NCI-H82 (cell line): ENCODE data around the gene BRD3OS.

Source experiments
- DNase-seq: peaks from one replicate; lab custom pipeline; 2025; lab: John Stamatoyannopoulos, UW

BRD3OS gene, protein sequence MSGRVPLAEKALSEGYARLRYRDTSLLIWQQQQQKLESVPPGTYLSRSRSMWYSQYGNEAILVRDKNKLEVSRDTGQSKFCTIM

DNA sequence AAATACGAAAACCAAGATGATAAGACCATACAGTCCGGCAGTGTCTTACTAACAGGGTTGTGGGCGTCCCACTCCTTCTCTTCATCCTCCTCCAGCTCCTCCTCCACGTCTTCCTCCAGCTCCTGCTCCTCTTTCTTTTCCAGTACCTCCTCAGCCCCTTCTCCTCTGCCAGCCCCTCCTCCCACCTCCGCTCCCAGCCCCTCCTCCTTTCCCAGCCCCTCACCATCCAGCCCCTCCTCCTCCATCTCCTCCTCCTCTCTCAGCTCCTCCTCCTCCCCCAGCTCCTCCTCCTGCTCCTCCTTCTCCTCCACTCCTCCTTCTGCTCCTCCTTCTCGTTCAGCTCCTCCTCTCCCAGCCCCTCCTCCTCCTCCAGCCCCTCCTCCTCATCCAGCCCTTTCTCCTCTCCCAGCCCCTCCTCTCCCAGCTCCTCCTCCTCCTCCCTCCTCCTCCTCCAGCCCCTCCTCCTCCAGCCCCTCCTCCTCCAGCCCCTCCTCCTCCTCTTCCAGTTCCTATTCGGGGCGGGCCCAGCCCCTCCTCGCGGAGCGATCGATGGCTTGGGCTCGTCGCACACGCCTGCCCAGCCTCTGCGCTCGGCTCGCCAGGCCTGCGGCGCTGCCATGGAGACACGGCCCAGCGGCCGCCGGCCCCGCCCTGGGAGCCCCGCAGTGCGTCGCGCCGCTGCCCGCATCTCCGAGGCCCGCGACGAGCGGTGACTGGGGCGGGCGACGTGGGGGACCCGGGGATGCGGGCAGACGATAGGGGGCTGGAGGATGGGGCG lies at the start of gene BRD3OS:
Gene BRD3OS (plus strand): TSS at position 654 of the 778 bp plus-strand sequence. CDS start 1,267 bp downstream, outside the sequence.
- DNase-seq, result peak; percentile 100

DNA sequence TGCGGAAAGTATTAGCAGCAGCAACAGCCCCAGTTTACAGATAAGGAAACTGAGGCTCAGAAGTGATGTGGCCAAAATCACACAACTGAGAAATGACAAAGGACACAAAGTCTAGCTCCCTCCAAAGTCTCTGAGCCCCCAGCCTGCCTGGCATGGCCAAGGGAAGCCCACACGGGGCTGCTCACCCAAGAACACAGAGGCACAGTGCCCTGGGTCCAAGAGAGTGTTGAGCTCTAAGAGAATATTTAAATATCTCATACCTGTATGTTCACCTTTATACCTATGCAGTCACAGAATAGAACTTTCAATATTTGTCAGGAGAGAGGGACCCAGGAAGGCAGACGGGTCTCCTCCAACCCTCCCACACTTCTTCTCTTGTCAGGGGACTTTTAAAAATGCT lies 49.8 kb upstream of the BRD3OS start:
- DNase-seq, result no peak

DNA sequence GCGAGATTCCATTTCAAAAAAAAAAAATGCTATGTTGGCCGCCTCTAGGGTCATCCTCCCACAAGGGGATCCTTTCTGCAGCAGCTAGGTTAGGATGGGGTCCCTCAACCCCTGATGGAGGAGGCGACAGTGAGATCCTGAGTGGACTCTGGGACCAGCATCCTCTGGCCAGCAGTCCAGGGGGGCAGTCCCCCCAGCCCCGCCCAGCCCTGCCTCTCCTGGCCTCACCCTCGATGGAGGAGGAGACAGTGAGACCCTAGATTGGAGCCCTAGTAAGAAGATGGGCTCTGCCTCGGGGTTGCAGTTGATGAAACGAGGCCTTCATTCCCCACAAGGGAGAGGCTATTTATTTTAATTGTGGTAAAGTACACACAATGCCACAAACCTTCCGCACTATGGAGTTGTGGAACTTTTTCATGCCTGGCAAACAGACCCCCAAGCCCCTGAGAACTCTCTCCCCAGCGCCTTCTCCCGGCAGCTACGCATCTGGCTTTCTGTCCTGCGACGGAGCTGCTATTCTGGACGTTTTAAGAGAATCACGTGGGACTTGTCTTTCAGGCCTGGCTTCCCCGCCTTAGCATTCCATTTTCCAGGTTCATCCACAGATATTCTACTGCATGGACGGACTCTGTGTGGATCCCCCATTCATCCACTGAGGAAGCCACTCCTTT lies 49.0 kb upstream of the BRD3OS start:
- no peak for DNase-seq

DNA sequence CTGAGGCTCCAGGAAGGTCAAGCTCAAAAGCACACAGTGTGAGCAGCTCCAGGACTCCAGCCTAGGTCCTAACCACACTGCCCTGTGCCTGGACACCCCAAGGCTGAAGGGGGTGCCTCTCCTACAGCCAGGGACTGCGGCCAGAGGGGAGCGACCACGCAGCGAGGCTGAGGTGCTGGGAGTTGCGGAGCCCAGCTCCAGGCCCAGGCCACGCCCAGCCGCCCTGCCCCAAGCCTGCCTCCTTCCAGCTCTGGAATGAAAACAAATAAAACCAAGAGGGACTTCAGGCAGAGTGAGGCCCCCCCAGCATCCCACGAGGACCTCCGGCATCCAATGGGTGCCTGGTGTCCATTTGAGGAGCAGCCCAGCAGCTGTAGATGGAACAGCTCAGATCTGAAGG lies 48.4 kb upstream of the BRD3OS start:
- DNase-seq, result no peak

DNA sequence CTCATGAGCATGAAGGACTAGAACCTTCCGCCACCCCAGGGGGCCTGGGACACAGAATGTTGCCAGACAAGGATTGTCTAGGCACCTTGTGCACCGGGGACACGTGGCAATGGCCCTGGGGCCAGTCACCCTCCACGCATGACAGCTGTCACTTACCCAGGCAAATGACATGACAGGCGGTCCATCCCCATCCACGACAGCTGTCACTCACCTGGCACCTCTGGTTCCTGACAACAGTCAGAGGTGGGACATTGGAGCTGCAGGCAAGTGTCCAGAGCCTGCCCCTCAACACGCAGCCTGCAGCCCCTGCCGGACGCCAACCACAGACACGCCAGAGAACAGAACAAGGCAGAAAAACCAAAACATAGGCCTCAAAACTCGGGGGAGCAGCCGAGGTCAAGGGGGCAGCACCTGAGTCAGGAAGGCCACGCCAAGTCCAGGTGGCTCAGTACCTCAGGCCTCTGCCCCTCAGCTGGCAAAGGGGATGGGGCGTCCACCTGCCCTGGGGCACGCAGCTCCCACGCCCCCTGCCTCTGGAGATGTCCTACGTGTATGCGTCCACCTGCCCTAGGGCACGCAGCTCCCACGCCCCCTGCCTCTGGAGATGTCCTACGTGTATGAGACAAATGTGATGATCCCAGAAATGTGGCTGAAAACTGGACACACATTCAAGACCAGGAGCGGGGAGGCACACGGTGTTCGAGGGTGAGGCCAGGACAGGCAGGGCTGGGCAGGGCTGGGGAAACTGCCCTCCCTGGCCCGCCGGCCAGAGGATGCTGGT lies 47.7 kb upstream of the BRD3OS start:
- DNase-seq, result no peak

DNA sequence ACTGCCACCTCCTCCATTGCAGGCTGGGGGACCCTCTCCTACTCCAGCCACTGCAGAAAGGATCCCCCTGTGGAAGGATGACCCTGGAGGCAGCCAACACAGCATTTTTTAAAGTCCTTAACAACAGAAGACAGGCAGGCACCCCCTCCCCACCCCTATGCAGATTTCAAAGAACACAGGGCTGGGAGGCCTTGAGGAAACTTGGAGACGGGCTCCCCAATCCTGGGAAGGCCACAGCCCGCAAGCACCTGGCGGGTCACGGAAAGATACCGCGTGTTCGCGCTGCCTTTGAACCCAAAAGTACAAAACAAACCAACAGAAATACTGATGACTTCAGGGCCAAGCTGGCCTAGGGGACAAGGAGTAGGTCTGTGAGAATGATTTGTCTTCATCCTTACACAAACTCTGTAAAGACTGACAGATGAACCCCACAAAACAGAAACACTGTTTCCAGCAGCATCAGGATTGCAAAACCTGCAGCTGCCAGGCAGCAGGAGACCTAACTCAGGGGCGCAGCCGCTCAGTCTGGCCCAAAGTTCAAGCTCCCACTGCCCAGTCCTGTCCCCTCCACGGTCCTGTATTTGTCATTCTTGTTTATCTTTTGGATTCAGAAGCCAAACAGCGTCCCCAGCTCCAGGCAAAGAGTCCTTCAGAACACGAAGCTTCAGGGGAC lies 46.9 kb upstream of the BRD3OS start:
- DNase-seq, result no peak

DNA sequence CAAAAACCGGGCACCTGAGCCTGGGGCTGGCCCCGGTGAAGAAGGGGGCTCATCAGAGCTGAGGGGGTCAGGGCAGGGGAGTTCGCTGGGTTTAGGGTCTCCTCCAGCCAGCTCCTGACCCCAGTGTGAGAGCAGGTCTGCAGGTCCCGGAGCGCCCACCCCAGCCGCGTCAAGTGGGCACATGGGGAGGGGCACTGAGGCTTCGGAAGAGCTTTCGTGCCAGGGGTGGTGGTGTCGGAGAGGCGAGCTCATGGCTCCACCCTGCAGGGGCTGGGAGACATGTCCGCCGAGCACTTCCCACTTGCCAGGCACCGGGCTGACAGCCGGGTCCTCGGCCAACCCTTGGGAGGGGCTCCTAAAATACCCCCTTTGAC lies 46.4 kb upstream of the BRD3OS start:
- DNase-seq, result no peak

DNA sequence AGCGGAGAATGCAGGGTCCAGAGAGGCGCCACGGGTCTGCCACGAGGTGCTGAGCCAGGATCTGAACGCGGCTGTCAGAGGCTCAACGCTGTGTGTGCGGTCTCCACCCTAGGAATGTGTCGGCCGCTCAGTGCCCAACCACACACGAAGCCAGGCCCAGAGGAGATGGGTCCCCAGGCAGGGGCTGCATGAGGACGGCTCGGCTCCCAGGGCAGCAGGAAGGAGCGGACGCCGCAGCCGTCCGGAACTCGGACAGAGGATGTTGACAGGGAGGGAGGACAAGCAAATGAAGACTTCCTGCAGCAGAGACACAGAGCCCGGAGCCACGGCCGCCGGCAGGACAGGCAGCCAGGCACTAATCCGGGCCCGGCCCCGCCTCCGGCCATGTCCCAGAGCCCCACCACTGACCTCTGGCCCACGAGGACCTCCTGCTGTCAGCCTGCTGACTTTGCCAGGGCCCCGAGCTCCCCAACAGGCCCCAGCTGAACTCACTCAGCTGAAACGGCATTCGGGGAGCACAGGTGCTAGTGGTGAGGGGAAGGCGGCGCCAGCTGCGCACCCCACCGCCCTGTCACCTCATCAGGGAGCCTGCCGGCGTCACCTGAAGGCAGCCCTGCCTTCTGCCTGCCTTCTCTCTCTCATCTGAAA lies 45.9 kb upstream of the BRD3OS start:
- no peak for DNase-seq

DNA sequence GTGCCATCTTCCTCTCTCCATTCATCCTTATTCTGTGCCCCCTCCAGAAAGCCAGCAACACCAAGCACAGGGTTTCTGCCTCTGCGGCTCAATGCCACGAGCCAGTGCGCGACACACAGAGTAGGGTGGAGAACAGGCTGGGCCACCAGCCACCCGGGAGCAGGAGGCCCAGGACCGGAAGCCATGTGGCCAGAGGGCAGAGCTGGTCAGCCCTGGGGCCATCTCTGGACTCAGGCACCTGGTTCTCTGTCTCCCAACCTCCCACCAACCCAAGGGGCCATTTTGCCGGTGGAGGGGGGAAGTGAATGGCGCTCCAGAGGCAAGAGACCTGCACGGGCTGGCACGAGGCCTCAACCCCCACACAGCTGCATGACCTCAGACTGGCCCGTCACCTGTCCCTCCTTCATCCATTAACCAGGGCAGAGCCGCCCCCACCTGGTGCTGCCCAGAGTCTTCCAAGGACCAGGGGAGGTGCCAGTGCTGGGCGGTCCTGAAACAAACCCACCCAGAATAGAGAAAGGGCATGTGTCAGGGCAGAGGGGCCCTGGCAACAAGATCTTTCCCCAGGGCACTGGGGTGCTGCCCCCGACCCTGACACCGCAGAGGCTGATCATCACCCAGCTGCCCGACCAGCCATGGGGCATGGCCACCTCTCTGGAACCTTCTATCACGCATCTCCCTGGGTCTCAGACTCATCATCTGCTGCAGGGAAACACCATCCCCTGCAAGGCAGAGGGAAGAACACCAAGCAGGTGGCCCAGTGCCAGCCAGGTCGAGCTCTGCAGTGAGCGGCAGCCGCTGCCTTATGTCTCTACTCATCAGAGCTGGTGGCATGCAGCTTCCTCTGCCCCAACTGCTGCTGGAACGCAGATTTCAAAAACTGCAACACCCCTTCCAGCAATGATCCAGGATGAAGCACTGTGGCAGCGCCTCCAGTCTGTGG lies 45.1 kb upstream of the BRD3OS start:
- DNase-seq, result no peak

DNA sequence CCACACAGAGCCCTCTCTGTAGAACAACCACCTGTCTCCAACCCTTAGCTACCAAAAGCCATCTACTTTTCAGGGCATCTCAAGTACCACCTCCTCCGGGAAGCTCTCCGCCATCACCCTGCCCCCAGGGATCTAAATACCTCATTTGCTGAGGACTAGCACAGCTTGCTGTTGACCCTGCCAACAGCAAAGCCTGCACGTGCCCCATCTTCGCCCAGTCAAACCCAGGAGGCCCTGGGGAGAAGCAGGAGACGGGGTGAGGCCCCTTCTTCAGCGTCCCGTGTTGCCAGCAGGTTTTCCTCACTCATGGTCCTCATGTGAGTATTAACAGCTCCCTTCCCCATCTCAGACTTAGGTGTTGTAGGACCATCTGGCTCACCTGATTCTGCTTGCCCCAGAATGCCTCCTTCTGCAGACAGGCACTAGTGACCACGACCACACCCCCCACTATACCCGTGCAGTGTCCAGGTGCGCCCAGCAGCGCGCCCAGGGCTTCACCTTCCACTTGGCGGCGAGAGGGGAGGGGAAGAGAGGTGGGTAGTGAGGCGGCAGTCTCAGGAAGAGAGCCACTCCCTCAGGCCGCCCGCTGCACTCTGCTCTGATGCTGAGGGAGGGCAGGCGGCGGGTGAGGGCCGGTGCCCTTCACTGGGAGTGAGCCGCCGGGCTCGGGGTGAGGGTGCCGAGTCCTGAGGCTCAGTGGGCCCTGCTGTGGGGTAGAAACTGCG lies 44.3 kb upstream of the BRD3OS start:
- DNase-seq, result no peak

DNA sequence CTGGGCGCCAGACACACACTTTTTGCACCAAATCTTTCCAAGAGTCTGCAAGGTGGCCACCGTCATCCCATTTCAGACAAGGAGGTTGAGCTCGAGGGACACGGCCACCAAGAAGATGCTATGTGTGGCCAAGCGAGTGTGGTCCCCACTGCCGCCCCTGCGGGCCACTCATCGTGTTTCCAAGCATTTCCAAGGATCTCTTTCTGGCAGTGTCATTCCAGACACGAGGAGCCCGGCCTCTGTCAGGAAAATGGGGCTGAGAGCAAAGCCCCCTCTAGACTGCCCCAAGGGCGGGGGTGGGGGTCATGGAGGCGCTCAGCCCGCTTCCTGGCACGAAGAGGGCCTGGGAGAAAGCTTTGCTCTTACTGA lies 43.7 kb upstream of the BRD3OS start:
- DNase-seq, result no peak

DNA sequence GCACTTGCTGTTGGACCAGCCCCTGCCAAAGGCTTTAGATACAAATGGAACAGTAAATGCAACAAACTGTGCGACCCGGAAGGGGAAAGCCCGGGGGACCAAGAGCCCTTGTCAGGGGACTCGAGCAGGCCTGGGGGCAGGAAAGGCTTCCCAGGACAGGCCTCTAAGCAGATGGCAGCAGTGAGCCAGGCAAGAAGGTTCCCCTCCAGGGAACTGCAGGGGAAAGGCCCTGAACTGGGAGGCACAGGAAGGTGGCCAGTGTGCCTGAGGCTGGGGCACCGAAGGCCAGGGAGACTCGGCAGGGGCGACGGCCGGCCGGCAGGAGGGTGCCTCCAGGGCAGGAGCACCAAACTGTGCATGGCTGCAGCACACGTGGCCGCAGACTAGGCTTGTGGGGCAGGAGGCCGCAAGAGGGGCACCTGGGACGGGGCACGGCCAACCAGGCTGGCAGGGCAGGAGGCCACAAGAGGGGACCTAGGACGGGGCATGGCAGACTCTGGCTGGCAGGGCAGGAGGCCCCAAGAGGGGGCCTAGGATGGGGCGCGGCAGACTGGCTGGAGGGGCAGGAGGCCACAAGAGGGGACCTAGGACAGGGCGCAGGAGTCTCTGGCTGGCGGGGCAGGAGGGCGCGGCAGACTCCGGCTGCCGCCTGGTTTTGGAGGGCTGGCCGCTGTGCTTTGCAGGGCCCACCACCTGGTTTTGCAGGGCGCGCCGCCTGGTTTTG lies 43.2 kb upstream of the BRD3OS start:
- no peak for DNase-seq

DNA sequence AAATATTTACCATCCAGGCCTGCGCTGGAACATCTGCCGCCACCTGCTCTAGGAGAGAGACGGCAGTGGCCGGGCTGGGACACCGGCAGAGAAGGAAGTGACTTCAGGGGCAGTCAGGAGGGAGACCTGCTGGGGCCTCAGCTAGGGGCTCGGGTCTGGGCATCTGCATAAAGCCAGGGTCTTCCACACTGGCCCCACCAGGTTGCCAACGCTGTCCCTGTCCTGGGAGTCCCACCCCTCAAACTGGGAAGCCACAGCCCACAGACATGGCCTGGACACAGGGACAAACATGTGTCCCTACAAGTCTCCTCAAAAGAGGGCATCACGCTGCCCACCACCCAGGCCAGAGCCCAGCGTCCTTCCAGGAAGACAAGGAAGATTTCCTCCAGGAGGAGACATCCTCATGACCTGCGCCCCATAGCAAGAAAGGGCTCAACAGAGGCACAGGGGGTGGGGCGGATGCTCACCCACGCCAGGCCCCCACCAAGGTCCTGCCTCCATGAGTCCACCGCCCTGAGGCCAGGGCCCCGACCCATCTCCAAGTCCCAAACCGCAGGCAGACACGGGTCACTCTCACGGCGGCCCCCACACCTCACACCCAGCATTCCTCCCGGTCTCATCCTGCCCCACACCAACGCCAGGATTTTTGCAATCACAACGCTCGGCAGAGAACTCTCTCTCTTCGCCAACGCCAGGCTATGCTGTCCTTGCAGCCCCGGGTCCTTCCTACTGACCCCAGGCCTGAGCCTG lies 42.1 kb upstream of the BRD3OS start:
- no peak for DNase-seq

DNA sequence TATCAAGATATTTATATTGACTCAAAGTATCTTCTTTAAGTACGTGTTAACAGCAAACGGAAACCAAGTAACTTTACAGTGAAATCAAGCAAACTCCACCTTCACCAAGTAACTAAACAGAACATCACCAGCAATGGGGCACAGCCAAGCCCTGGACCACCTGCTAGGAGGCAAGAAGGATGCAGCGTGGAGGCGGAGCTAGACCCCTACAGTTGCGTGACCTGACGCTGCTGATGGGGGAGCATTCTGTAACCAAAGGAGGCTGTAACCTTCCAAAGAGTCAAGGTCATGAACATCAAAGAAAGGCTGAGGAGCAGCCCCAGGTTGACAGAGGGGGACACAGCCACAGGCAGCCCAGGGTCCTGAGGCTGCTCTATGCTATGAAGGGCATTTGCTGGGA lies 39.2 kb upstream of the BRD3OS start:
- no peak for DNase-seq

DNA sequence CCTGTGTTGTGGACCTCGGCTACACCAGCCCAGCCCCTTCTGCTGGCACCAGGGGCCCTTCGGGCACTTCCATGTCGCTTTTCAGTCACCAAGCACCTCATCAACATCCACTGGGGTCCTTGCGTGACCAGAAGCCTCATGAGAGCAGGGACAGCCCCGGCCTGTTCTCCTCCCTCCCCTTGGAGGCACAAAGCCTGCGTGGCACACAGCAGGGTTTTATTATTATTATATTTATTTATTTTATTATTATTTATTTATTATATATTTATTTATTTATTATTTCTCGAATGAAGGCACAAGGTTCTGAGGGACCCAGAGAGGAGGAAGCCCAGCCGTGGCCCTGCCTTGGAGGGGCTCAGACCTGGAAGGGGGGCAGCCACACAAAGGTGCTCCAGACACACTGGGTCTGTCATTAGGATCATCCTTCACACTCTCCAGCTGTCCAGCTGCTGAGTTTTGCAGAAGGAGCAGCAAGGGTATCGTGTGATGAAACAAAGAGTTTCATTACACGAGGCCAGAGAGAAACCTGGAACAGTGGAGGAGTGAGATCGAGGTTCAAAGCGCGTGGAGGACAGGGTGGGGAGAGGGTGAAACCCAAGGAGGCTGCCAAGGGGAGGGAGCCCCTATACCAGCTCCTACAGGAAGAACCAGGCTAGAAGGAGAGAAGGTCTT lies 38.4 kb upstream of the BRD3OS start:
- no peak for DNase-seq

DNA sequence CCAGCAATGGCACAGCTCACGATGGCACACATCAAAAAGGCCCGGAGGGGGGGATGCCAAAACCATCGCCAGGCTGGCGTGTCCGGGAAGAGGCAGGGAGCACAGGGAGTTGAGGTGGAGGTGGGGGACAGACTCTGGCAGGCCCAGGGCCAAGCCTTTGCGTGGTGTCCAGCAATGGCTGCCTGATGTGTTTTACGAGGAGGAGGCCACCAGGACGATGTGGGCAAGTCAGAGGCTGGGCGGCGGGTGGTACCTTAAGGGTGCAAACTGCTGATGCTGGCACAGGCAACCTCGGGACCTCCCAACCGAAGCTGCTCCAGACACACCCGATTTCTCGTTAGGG lies 37.9 kb upstream of the BRD3OS start:
- no peak for DNase-seq

DNA sequence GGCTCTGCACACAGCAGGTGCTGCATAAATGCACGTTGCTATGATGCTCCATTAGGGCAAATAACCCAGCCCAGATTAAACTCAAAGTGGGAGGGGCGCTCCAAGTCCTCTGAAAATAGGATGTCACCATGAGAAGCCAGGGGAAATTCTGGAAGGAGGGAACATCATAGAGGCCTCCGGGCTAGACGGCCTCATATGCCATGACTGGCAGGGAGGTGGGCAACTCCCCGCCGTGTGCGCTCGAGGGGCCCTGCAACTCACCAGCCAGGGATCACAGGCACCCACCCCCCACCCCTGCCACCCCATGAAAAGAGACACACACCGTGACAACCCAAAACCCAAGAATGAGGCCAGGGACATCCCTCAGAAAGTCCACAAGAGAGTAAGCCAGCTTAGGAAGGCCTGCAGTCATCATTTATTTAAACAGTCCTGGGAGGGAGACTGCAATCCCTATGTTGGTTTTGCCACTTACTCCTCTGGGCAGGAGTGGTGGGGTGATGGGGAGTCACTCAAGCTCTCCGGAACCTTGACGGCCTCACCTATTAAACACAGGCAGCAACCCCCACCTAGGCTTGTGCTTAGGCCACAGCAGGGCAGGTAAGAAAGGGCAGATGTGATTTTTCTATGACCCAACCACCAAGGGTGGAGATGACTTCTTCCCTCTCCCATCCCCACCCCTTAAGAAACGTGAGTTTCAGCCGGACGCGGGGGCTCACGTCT lies 37.2 kb upstream of the BRD3OS start:
- DNase-seq, result no peak
